Gastroesophageal sphincter (tissue), 3 donors: Measurements from ENCODE around the gene EPHB2.

Source experiments
- EP300 ChIP-seq: sonication (generic); formaldehyde crosslinking; IDR thresholded peaks from one replicate; pipeline ENCODE4 v1.6.1; 2017; ENCODE audit warnings: antibody characterized with exemption, mild to moderate bottlenecking
- POLR2A ChIP-seq, 2 donors: fragments of 450-650 bp; IDR thresholded peaks; one replicate each; pipeline ENCODE4 v1.6.1; 2017; ENCODE audit warnings: antibody characterized with exemption in 2 of 2, mild to moderate bottlenecking in 2 of 2, moderate library complexity in 1 of 2
- POLR2AphosphoS5 ChIP-seq: sonication (generic); formaldehyde crosslinking; IDR thresholded peaks from one replicate; pipeline ENCODE4 v1.6.1; 2017; ENCODE audit warnings: antibody characterized with exemption
- TF ChIP-seq, protein P1 (sequence below), 4 experiments: fragments of 200-600 bp in 2 of 4; fragments of 450-650 bp in 2 of 4; sonication (generic) in 1 of 4; IDR thresholded peaks; one replicate each; pipeline ENCODE4 v1.5.1; 2017 to 2019; ENCODE audit warnings: antibody characterized with exemption in 4 of 4, mild to moderate bottlenecking in 2 of 4, moderate library complexity in 2 of 4

- TF ChIP-seq, protein P1, sequence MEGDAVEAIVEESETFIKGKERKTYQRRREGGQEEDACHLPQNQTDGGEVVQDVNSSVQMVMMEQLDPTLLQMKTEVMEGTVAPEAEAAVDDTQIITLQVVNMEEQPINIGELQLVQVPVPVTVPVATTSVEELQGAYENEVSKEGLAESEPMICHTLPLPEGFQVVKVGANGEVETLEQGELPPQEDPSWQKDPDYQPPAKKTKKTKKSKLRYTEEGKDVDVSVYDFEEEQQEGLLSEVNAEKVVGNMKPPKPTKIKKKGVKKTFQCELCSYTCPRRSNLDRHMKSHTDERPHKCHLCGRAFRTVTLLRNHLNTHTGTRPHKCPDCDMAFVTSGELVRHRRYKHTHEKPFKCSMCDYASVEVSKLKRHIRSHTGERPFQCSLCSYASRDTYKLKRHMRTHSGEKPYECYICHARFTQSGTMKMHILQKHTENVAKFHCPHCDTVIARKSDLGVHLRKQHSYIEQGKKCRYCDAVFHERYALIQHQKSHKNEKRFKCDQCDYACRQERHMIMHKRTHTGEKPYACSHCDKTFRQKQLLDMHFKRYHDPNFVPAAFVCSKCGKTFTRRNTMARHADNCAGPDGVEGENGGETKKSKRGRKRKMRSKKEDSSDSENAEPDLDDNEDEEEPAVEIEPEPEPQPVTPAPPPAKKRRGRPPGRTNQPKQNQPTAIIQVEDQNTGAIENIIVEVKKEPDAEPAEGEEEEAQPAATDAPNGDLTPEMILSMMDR (IDR thresholded peaks at IDR 0.05): no peak
- TF ChIP-seq POLR2A (IDR thresholded peaks at IDR 0.05) (no peak), POLR2AphosphoS5 (no peak), EP300 (no peak)
Observed at GRCh38 chr1:22920026-22920733, 209.5 kb downstream of the EPHB2 start.
